Measurements from ENCODE around the gene LAMA4.
"Not testable (repeated sequence)": the region's sequence is repeated elsewhere in the genome, so short reads cannot be mapped to it uniquely, and the experiment has no call there.

Gene LAMA4

DNA sequence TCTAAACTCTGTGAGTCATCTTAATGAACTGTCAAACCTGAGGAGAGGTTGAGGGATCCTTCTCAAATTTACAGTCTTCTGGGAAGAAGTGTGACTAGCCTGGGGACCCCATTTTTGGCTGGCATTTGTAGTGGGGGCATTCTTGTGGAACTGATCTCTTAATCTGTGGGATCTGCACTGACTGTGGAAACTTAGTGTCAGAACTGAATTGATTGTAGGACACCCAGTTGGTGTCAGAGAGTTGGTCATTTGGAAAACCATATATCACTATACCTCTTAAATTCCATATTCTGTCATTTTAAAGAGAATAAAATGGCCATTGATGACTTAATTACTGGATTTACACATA, 48.3 kb downstream of the LAMA4 start:
- Histone ChIP-seq H3K9me3 (ENCODE audit: control insufficient read depth, insufficient read depth, low read depth, low read length) (peaks cover 2% of the 10 kb centered on the region), H3K27me3 (ENCODE audit: control insufficient read depth, insufficient read depth, low read length) (no peaks in the 10 kb centered on the region), H3K4me3 (ENCODE audit: low read depth, low read length) (no peak overlapping the region), H3K27ac (ENCODE audit: low read depth, low read length) (peak overlapping the region; percentile 27; the same call in 1 of the 2 replicates), H3K36me3 (ENCODE audit: control insufficient read depth, insufficient read depth, low read length) (no peaks in the 10 kb centered on the region), H3K4me1 (ENCODE audit: control insufficient read depth, insufficient read depth, low read length) (peaks cover 31% of the 10 kb centered on the region), H3K9ac (ENCODE audit: low read length) (no peak overlapping the region)

DNA sequence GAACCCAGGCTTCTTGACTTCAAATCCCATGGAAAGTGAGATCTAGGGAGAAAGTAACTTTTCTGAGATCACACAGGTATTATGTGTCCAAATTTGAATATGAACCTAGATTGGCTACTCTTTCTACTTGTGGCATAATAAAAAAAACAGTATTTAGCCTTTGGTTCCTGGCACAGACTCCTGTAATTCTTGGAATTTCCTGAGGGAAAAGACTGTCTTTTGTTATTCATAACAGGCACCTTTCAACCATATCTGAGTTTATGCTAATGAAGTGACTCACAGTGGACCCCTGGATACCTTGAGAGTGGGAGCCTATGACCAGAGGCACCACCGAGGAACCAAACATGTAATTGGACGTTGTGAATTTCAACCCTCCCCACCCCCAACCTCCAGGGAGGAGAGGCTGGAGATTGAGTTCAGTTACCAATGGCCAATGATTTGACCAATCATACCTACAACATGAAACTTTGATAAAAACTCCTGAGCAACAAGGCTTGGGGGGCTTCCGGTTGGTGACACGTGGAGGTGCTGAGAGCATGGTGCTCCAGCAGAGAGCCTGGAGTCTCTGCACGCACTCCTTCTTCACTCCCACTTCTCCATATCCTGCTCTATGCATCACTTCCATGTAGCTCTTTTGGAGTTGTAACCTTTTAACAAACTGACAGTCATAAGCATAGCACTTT, 48.8 kb downstream of the LAMA4 start:
- Histone ChIP-seq H3K36me3 (ENCODE audit: control insufficient read depth, insufficient read depth, low read length) (no peaks in the 10 kb centered on the region), H3K4me3 (ENCODE audit: low read depth, low read length) (no peak overlapping the region), H3K4me1 (ENCODE audit: control insufficient read depth, insufficient read depth, low read length) (peaks cover 31% of the 10 kb centered on the region), H3K27me3 (ENCODE audit: control insufficient read depth, insufficient read depth, low read length) (no peaks in the 10 kb centered on the region), H3K9me3 (ENCODE audit: control insufficient read depth, insufficient read depth, low read depth, low read length) (peaks cover 2% of the 10 kb centered on the region), H3K27ac (ENCODE audit: low read depth, low read length) (peak overlapping the region; percentile 33; the same call in 1 of the 2 replicates), H3K9ac (ENCODE audit: low read length) (no peak overlapping the region)

DNA sequence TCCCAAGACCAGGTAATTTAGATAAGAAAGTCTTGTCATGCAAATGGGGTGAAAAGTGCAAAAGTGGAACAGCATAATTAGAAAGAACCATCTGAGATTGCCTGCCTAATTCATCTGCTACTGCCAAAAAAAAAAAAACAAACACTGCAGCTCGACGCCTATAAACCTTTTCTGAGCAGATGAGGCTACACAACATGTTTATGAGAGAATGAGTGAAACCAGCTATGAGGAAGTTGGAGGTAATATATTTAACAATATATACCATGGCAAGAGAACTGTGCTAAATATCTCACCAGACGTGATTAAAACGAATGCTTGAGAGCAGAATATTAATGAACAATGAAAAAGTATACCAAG, 50.0 kb downstream of the LAMA4 start:
- no peak overlapping the region for H3K4me3 ChIP-seq (ENCODE audit: low read depth, low read length)
- H3K36me3 ChIP-seq (ENCODE audit: control insufficient read depth, insufficient read depth, low read length), result no peaks in the 10 kb centered on the region
- H3K4me1 ChIP-seq (ENCODE audit: control insufficient read depth, insufficient read depth, low read length), result peaks cover 35% of the 10 kb centered on the region
- no peak overlapping the region for H3K27ac ChIP-seq (ENCODE audit: low read depth, low read length)
- no peaks in the 10 kb centered on the region for H3K27me3 ChIP-seq (ENCODE audit: control insufficient read depth, insufficient read depth, low read length)
- no peak overlapping the region for H3K9ac ChIP-seq (ENCODE audit: low read length)
- no peaks in the 10 kb centered on the region for H3K9me3 ChIP-seq (ENCODE audit: control insufficient read depth, insufficient read depth, low read depth, low read length)

DNA sequence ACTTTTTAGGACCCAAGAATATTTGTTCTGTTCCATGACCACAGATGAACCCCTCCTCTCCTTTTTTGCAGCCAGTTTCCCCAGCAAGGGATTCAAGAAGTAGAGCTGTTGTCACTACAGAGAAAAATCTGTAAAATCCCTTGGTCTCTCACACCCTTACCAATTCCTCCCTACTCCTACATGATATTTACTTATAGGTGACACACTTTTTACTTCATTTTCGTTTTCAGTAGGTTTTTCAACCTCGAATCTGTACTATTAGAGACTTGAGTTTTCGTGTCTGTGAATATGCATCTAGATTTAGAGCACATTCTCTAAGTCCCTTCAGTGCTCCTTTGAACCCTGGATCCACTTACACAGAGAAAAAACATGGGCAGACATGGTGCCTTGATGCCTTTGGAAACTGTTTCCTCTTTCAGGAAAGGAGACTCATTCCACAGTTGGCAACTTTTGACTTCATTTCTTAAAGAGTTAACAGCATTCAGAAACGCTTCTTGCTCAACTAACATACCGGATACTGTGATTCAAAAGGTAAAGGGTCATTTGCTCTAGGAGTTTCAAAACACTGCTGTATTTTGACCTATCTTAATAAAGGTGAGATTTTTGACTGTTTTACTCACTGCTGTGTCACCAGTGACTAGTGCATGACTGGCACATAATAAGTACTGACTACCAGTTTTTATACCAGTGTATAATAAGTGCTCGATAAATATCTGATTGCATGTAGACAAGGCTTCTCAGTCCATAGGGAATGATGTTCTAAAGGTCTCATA, 50.6 kb downstream of the LAMA4 start:
- H3K27me3 ChIP-seq (ENCODE audit: control insufficient read depth, insufficient read depth, low read length), result no peaks in the 10 kb centered on the region; the same call in 1 of the 2 replicates
- no peaks in the 10 kb centered on the region for H3K36me3 ChIP-seq (ENCODE audit: control insufficient read depth, insufficient read depth, low read length)
- no peak overlapping the region for H3K27ac ChIP-seq (ENCODE audit: low read depth, low read length)
- no peak overlapping the region for H3K4me3 ChIP-seq (ENCODE audit: low read depth, low read length)
- H3K9me3 ChIP-seq (ENCODE audit: control insufficient read depth, insufficient read depth, low read depth, low read length), result no peaks in the 10 kb centered on the region
- peaks cover 41% of the 10 kb centered on the region for H3K4me1 ChIP-seq (ENCODE audit: control insufficient read depth, insufficient read depth, low read length)
- H3K9ac ChIP-seq (ENCODE audit: low read length), result no peak overlapping the region

DNA sequence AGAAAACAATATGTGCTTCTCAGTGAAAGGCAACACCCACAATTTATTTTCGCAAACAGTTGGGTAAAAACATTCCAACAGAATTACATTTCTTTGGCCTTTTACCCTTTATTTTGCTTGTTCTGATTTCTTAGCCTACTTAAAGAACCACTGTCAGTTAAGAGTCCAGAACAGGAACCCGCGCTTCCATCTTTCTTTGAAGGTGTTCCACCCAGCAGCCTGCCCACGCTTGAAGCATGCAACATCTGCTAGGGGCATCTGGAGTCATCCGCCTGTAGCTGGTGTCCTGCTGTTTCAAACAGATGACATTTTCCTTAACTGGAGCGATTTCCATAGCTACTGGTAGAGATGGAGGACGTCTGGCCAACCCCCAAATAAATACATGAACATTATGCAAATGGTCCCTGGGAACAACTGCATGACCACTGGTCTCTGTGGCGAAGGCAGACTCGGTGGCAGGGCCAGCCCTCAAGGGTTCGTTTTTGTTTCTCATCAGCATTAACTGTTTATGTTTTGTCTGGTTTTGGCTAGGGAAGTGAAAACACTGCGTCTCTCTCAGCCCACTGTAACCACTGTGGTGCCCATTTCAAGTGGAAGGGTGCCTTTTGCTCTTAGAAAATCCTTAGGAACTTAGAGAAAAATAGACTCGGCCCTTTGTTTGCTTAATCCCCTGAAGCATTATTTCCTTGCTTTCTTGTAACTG, 51.6 kb downstream of the LAMA4 start:
- Histone ChIP-seq H3K4me3 (ENCODE audit: low read depth, low read length) (no peak overlapping the region), H3K36me3 (ENCODE audit: control insufficient read depth, insufficient read depth, low read length) (no peaks in the 10 kb centered on the region), H3K9ac (ENCODE audit: low read length) (no peak overlapping the region), H3K27ac (ENCODE audit: low read depth, low read length) (no peak overlapping the region), H3K27me3 (ENCODE audit: control insufficient read depth, insufficient read depth, low read length) (peaks cover 5% of the 10 kb centered on the region; the same call in 1 of the 2 replicates), H3K4me1 (ENCODE audit: control insufficient read depth, insufficient read depth, low read length) (peaks cover 45% of the 10 kb centered on the region), H3K9me3 (ENCODE audit: control insufficient read depth, insufficient read depth, low read depth, low read length) (no peaks in the 10 kb centered on the region)

DNA sequence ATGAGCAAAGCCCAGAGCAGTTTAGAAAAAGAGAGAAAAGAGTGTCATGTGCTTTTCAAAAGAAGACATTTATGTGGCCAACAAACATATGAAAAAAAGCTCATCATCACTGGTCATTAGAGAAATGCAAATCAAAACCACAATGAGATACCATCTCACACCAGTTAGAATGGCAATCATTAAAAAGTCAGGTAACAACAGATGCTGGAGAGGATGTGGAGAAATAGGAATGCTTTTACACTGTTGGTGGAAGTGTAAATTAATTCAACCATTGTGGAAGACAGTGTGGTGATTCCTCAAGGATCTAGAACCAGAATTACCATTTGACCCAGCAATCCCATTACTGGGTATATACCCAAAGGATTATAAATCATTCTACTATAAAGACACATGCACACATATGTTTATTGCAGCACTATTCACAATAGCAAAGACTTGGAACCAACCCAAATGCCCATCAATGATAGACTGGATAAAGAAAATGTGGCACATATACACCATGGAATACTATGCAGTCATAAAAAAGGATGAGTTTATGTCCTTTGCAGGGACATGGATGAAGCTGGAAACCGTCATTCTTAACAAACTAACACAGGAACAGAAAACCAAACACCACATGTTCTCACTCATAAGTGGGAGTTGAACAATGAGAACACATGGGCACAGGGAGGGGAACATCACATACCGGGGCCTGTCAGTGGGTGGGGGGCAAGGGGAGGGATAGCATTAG, 54.0 kb downstream of the LAMA4 start:
- H3K9ac ChIP-seq (ENCODE audit: low read length); H3K27me3 ChIP-seq (ENCODE audit: control insufficient read depth, insufficient read depth, low read length); H3K9me3 ChIP-seq (ENCODE audit: control insufficient read depth, insufficient read depth, low read depth, low read length); H3K36me3 ChIP-seq (ENCODE audit: control insufficient read depth, insufficient read depth, low read length); H3K4me3 ChIP-seq (ENCODE audit: low read depth, low read length); H3K27ac ChIP-seq (ENCODE audit: low read depth, low read length): not testable (repeated sequence)
- H3K4me1 ChIP-seq (ENCODE audit: control insufficient read depth, insufficient read depth, low read length), result peaks cover 38% of the 10 kb centered on the region

DNA sequence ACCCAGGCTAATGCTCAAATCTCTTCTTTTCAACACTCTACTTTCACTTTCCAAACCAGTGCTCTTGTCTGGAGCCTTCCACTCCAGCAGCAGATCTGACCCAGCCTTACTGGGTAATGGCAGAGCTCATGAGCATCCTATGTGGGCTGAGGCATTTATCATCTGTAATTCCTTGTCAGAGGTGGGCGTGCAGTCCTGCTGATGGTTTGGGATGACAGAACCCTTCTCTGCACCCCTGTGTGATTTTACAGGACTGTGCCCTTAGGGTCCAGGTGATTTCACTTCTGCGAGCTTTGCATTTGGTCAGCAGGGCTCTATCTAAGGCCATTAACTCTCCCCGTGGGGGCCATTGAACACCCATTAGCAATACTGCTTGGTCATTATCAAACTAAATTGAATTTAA, 55.4 kb downstream of the LAMA4 start:
- Histone ChIP-seq H3K9ac (ENCODE audit: low read length) (no peak overlapping the region), H3K27me3 (ENCODE audit: control insufficient read depth, insufficient read depth, low read length) (peaks cover 5% of the 10 kb centered on the region; the same call in 1 of the 2 replicates), H3K9me3 (ENCODE audit: control insufficient read depth, insufficient read depth, low read depth, low read length) (no peaks in the 10 kb centered on the region), H3K36me3 (ENCODE audit: control insufficient read depth, insufficient read depth, low read length) (no peaks in the 10 kb centered on the region), H3K27ac (ENCODE audit: low read depth, low read length) (no peak overlapping the region), H3K4me1 (ENCODE audit: control insufficient read depth, insufficient read depth, low read length) (peaks cover 24% of the 10 kb centered on the region), H3K4me3 (ENCODE audit: low read depth, low read length) (no peak overlapping the region)

DNA sequence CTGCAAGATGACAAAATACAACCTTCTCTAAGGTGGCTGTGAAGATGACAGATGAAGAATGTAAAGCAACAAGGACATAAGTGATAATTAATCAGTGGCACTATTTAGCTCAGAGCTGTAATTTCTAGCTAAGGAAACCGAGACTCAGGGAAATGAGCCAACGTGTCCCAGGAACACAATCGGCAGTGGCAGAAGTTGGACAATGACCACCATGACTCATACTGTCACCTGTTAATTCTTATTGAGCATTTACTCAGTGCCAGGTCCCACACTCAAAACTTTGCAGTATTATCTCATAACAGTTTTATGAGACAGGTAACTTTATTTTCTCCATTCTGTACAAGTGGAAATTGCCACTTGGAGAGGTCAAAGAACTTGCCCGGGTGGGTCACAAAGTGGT, 55.8 kb downstream of the LAMA4 start:
- Histone ChIP-seq H3K4me3 (ENCODE audit: low read depth, low read length) (no peak overlapping the region), H3K27me3 (ENCODE audit: control insufficient read depth, insufficient read depth, low read length) (peaks cover 5% of the 10 kb centered on the region; the same call in 1 of the 2 replicates), H3K9me3 (ENCODE audit: control insufficient read depth, insufficient read depth, low read depth, low read length) (no peaks in the 10 kb centered on the region), H3K36me3 (ENCODE audit: control insufficient read depth, insufficient read depth, low read length) (no peaks in the 10 kb centered on the region), H3K9ac (ENCODE audit: low read length) (no peak overlapping the region), H3K4me1 (ENCODE audit: control insufficient read depth, insufficient read depth, low read length) (peaks cover 20% of the 10 kb centered on the region), H3K27ac (ENCODE audit: low read depth, low read length) (no peak overlapping the region)

DNA sequence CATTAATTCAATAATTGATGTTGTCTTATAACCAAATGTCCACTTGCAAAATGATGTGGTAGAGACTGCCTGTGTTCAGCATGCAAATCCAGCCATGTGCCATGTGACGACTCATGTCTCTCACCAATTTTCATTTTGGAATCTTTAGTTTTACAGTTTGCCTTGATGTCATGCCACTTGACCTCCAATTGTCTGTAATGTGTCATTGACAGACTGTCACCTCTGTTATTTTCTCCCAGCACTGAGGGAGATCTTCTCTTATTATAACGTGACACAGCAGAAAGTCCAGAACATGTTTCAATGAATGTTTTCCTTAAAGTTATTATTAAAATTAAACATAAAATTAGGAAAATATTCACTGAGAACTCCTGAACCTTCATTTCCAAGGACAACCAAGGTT, 56.7 kb downstream of the LAMA4 start:
- H3K4me1 ChIP-seq (ENCODE audit: control insufficient read depth, insufficient read depth, low read length), result peaks cover 14% of the 10 kb centered on the region; the same call in 1 of the 2 replicates

DNA sequence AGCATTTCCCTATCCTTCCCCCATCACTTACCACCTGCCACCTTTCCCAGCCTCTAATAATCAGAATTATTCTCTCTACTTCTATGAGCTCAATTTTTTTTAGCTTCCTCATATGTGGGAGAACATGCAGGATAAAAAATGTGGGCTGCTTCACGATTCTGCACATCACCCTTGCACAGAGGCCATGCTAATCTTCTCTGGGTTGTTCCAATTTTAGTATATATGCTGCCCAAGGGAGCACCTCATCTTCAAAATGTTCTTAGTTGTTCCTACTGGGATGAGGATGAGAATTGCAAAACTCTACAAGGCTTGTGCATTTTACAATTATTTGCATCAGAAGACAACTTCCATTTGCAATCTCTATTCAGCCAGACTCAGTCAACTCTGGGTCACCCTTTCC, 58.1 kb downstream of the LAMA4 start:
- no peaks in the 10 kb centered on the region for H3K36me3 ChIP-seq (ENCODE audit: control insufficient read depth, insufficient read depth, low read length)
- no peak overlapping the region for H3K9ac ChIP-seq (ENCODE audit: low read length)
- H3K27me3 ChIP-seq (ENCODE audit: control insufficient read depth, insufficient read depth, low read length), result peaks cover 5% of the 10 kb centered on the region; the same call in 1 of the 2 replicates
- no peaks in the 10 kb centered on the region for H3K9me3 ChIP-seq (ENCODE audit: control insufficient read depth, insufficient read depth, low read depth, low read length)
- peaks cover 14% of the 10 kb centered on the region; the same call in 1 of the 2 replicates for H3K4me1 ChIP-seq (ENCODE audit: control insufficient read depth, insufficient read depth, low read length)
- H3K27ac ChIP-seq (ENCODE audit: low read depth, low read length), result no peak overlapping the region
- no peak overlapping the region for H3K4me3 ChIP-seq (ENCODE audit: low read depth, low read length)

More for the DNA sequence above, 56.7 kb downstream of the LAMA4 start:
- no peaks in the 10 kb centered on the region for H3K9me3 ChIP-seq (ENCODE audit: control insufficient read depth, insufficient read depth, low read depth, low read length)
- no peaks in the 10 kb centered on the region for H3K36me3 ChIP-seq (ENCODE audit: control insufficient read depth, insufficient read depth, low read length)
- H3K4me3 ChIP-seq (ENCODE audit: low read depth, low read length), result no peak overlapping the region
- no peak overlapping the region for H3K27ac ChIP-seq (ENCODE audit: low read depth, low read length)
- peaks cover 5% of the 10 kb centered on the region; the same call in 1 of the 2 replicates for H3K27me3 ChIP-seq (ENCODE audit: control insufficient read depth, insufficient read depth, low read length)
- no peak overlapping the region for H3K9ac ChIP-seq (ENCODE audit: low read length)
